A549 treated with AZD2906 at 1 μM for 4 hours (cell line): ENCODE results near the gene PRKAG1. TPM values are rescaled to one million over a fixed set of nuclear protein-coding genes. Genes with fewer than 3 reads are reported as not detected.

Experiments
- total RNA-seq: library from RNA; stranded (reverse); fragments of 200-300 nt; extraction: Qiagen RNA extraction; gene quantifications from 5 replicates; pipeline ENCODE4 v1.2.3, GENCODE V29; 2022

The PRKAG1 gene
- total RNA-seq: 39.8 to 43.2 TPM (median 40.2 TPM) in 5 replicates

GRCh38 chr12:49018261-49019119 lies at the start of gene PRKAG1:
Gene PRKAG1, minus strand, starts transcription at chr12:49018776. Its CDS starts 36 bp downstream, at chr12:49018740.

GRCh38 chr12:49060237-49061156 lies 41.9 kb upstream of the PRKAG1 start, which contains the start of gene KMT2D:
Gene KMT2D, minus strand, starts transcription at chr12:49060794. Its CDS starts 5,470 bp downstream, at chr12:49055324.

GRCh38 chr12:48999371-49000131 lies 19.0 kb downstream of the PRKAG1 start, which contains the start of gene DDN:
Gene DDN, minus strand, starts transcription at chr12:48999375. Its CDS starts 88 bp downstream, at chr12:48999287.

GRCh38 chr12:48978291-48978740 lies 40.3 kb downstream of the PRKAG1 start, which contains the start of gene WNT1:
Gene WNT1, plus strand, starts transcription at chr12:48978322. Its CDS starts 329 bp downstream, at chr12:48978651.

GRCh38 chr12:48957141-48958048 lies 61.2 kb downstream of the PRKAG1 start, which contains the start of gene ARF3:
Gene ARF3, minus strand, starts transcription at chr12:48957487. Its CDS starts 16,392 bp downstream, at chr12:48941095.

Other genes with a start within 250 kb of the PRKAG1 start
- 9.5 to 12.7 TPM (median 11.3 TPM) in 5 replicates for gene ADCY6, start 229.7 kb downstream of the PRKAG1 start, total RNA-seq
- gene CACNB3, start 200.3 kb downstream of the PRKAG1 start, total RNA-seq: 23.8 to 38.2 TPM (median 31.2 TPM) in 5 replicates
- 71.9 to 82.8 TPM (median 75.2 TPM) in 5 replicates for gene DDX23, start 166.6 kb downstream of the PRKAG1 start, total RNA-seq
- gene RND1, start 152.9 kb downstream of the PRKAG1 start, total RNA-seq: 3.1 to 4.9 TPM (median 3.4 TPM) in 5 replicates
- 48.4 to 61.7 TPM (median 57.5 TPM) in 5 replicates for gene FKBP11, start 93.3 kb downstream of the PRKAG1 start, total RNA-seq
- gene ARF3, start 61.3 kb downstream of the PRKAG1 start, total RNA-seq: 114 to 159 TPM (median 151 TPM) in 5 replicates
- 1.6 to 2.3 TPM (median 1.9 TPM) in 5 replicates for gene WNT10B, start 47.0 kb downstream of the PRKAG1 start, total RNA-seq
- 0.09 to 0.17 TPM (median 0.13 TPM) in 5 replicates for gene WNT1, start 40.5 kb downstream of the PRKAG1 start, total RNA-seq
- 0.50 to 0.82 TPM (median 0.66 TPM) in 5 replicates for gene DDN, start 19.4 kb downstream of the PRKAG1 start, total RNA-seq
- 28.7 to 38.1 TPM (median 34.0 TPM) in 5 replicates for gene KMT2D, start 42.0 kb upstream of the PRKAG1 start, total RNA-seq
- 3.2 to 5.1 TPM (median 4.1 TPM) in 5 replicates for gene RHEBL1, start 51.2 kb upstream of the PRKAG1 start, total RNA-seq
- gene DHH, start 76.0 kb upstream of the PRKAG1 start, total RNA-seq: not detected in 5 replicates
- gene LMBR1L, start 92.1 kb upstream of the PRKAG1 start, total RNA-seq: 13.1 to 18.8 TPM (median 16.6 TPM) in 5 replicates
- gene TUBA1B, start 112.6 kb upstream of the PRKAG1 start, total RNA-seq: 2,296 to 2,496 TPM (median 2,380 TPM) in 5 replicates
- gene TUBA1A, start 170.3 kb upstream of the PRKAG1 start, total RNA-seq: 195 to 252 TPM (median 234 TPM) in 5 replicates
- 1,559 to 2,017 TPM (median 1,622 TPM) in 5 replicates for gene TUBA1C, start 246.3 kb upstream of the PRKAG1 start, total RNA-seq